Hair follicular keratinocyte (primary cell): ENCODE data around the gene YIPF2. TPM values are rescaled to one million over a fixed set of nuclear protein-coding genes. Genes with fewer than 3 reads are reported as not detected.

Experiments used
- total RNA-seq: library from RNA; depleted of rRNA; stranded (reverse); fragments of >200 nt; gene quantifications from 2 replicates; pipeline ENCODE4 v1.2.3, GENCODE V29; 2015

YIPF2 gene
- 57.3 and 79.5 TPM in 2 replicates for total RNA-seq

DNA sequence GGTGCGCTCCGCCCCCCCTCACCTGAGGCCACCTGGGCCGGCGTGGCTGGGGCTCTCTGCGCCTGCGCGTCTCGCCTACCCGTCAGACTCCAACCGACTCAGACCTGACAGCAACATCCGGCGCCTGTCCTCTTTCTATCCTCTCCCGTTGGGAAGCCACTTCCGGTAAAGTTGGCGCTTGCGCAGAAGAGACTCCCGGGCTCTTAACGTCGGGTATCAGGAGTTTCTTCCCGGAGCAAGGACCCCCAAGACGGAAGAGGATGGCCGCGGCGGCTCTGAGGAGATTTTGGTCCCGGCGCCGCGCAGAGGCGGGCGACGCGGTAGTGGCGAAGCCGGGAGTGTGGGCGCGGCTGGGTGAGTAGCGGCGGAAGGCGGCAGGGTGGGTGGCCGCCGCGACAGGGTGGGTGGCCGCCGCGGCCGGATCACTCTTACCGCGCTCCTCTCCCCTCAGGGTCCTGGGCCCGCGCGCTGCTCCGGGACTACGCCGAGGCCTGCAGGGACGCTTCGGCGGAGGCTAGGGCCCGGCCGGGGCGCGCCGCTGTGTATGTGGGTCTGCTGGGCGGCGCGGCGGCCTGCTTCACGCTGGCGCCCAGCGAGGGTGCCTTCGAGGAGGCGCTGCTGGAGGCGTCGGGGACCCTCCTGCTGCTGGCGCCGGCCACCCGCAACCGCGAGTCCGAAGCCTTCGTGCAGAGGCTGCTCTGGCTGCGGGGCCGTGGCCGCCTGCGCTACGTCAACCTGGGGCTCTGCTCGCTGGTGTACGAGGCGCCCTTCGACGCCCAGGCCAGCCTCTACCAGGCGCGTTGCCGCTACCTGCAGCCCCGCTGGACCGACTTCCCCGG is at the start of gene YIPF2, which contains the start of gene TIMM29:
YIPF2 (minus strand) TSS at position 77 of the 839 bp plus-strand sequence. CDS start 229 bp downstream, outside the sequence.
TIMM29 (plus strand) TSS at position 249 of the 839 bp plus-strand sequence; CDS start at position 261, 12 bp downstream.

DNA sequence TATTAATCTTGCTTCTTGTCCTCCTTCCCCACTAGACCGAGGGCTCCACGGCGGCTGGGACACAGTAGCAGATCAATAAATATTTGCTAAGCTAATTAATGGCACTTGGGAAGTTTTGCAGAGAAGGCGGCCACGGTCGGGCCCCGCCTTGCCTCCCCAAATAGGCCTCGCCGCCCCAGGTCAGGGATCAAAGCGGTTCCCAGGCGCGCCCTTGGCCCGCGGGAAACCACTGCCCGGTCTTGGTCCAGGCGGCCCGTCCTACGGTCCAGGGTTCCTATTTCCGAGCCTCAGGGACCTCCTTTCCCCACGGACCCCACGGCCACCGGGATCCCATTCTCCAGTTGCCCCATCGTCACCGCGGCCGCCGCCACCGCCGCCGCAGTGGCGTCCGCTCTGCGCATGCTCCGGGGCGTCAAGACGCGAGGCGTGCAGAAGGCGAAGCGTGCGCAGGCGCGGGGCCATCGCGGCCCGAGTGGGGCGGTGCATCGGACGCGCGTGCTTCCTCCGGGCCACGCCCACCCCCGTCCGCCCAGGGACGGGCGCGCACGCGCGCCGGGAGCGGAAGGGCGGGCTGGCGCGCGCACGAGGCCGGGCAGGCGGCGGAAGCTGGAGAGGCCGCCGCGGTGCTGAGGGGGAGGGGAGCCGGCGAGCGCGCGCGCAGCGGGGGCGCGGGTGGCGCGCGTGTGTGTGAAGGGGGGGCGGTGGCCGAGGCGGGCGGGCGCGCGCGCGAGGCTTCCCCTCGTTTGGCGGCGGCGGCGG is 32.1 kb upstream of the YIPF2 start, which contains the start of gene SMARCA4:
SMARCA4 (plus strand) TSS at position 717 of the 759 bp plus-strand sequence. CDS start 23,122 bp downstream, outside the sequence.

Other genes starting within 250 kb of the YIPF2 start
- gene QTRT1, start 227.2 kb downstream of the YIPF2 start, total RNA-seq, result 18.0 and 25.2 TPM in 2 replicates
- 67.5 and 69.0 TPM in 2 replicates for gene DNM2, start 210.6 kb downstream of the YIPF2 start, total RNA-seq
- 51.5 and 57.7 TPM in 2 replicates for gene TMED1, start 92.4 kb downstream of the YIPF2 start, total RNA-seq
- 0.39 and 0.42 TPM in 2 replicates for gene C19orf38, start 80.2 kb downstream of the YIPF2 start, total RNA-seq
- gene CARM1, start 57.1 kb downstream of the YIPF2 start, total RNA-seq, result 31.1 and 33.9 TPM in 2 replicates
- gene TIMM29, start 172 bp upstream of the YIPF2 start, total RNA-seq, result 25.2 and 29.9 TPM in 2 replicates
- 82.2 and 97.7 TPM in 2 replicates for gene SMARCA4, start 32.4 kb upstream of the YIPF2 start, total RNA-seq
- 255 and 361 TPM in 2 replicates for gene LDLR, start 160.8 kb upstream of the YIPF2 start, total RNA-seq
- gene SPC24, start 227.1 kb upstream of the YIPF2 start, total RNA-seq, result 14.7 and 43.4 TPM in 2 replicates